Stimulated activated CD8-positive, alpha-beta memory T cell treated with anti-CD3 and anti-CD28 coated beads, Interleukin-12 subunit alpha, Interleukin-12 subunit beta, amount 100 ng/mL, for 1 hour (primary cell): Measurements from ENCODE around the gene FAM3C.

Experiments used
- DNase-seq: peaks from one replicate; pipeline ENCODE4 v3.0.0-alpha.2; 2020; ENCODE audit warnings: low read depth

FAM3C gene

DNA sequence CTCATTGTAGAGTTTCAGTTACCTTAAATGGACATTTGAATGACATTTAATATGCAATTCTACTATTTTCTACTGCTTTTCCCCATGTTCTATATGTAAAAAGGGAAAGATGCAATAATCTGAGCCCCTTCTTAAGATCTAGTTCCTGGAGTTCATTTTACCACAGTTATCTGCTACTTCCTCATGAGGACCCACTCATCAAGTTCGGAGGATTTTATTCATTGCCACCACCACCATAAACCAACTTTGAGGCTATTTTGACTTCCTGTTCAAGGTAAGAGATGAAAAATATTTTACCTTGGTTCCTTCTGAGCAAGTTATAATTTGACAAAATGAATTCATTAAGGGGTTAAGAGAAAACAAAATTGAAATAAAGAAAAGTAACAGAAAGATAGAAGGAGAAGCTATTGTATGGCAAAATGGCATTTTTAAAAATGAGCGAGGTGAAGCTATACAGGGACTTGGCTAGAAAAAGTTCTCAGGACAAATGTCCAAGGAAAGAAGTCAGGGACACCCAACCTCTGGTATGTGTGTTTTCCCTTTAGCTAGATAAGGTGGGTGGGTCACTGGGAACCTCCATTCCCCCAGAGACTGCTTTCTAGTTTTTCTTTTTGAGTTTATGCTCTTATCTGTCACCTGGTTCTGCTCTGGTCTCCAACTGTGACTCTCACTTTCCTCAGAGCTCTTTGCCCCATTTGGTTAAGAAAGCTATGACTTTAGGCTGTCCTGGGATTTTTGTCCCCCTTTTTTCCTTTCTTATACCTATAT, 14.9 kb upstream of the FAM3C start:
- no peak for DNase-seq

- no peak for DNase-seq
Measured at GRCh38 chr7:121406944-121407343, 10.8 kb upstream of the FAM3C start.

GRCh38 chr7:121406461-121406860, 10.4 kb upstream of the FAM3C start:
- DNase-seq: no peak

- DNase-seq: no peak
Measured at GRCh38 chr7:121404348-121404747, 8.2 kb upstream of the FAM3C start.

DNA sequence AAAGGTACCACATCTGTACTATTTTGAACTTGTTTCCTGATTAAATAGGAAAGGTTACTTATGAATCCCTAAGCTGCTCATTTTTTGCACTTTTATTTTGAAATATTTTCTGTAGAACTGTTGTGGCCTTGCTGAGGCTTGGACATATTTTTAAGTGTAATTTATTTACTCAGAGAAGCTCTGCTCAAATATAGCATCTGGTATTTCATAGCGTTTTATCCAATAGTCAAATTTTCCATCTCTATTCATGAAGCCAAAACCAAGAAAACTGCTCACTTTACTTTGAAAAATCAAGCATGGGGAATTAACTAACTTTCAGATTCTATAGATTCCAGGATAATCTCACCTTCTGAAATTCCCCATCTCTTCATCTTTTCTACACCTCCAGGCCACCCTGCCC, 6.6 kb upstream of the FAM3C start:
- DNase-seq: no peak

- DNase-seq: no peak
Measured at GRCh38 chr7:121401896-121402295, 5.8 kb upstream of the FAM3C start.

GRCh38 chr7:121398246-121398645, 2.1 kb upstream of the FAM3C start:
- no peak for DNase-seq

DNA sequence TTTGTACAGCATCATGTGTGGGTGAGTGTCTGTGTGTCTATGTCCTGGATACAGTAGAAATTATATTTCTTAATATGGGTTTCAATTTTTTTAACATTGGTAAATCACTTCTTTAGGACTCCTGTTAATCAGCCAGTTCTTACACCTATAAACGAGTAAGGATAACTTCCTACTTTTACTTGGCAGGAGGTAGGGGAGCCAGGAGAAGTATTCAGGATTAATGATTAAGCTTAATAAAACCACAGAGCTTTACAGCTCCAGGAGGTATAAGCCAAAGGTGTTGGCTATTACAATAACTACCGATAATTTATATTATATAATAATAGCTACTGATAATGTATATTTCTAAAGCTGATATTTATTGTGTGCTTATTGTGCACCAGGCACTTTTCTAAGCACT, 1.7 kb upstream of the FAM3C start:
- DNase-seq: no peak

GRCh38 chr7:121397361-121397760, 1.3 kb upstream of the FAM3C start:
- no peak for DNase-seq

GRCh38 chr7:121395494-121395960, 581 bp downstream of the FAM3C start:
- peak; percentile 19 for DNase-seq

DNA sequence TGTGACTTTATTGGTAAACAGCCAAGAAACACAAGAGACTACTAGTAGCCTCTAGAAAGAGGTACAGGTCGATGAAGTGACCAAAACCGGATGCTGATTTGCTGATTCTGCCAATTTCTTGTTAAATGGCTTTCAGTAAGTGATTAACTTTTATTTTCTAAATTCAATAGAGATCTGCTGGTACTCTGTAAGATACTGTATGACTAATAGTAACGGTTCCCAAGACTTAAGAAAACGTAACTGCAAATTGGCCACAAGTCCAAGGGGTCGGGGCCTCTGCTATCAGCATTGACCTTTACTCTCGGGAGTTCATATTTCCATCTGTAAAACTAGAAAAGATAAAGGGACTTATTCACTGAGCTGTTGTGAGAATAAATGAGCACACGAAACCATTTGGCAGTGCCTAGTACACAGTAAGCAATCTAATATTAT, 1.4 kb downstream of the FAM3C start:
- DNase-seq: no peak

DNA sequence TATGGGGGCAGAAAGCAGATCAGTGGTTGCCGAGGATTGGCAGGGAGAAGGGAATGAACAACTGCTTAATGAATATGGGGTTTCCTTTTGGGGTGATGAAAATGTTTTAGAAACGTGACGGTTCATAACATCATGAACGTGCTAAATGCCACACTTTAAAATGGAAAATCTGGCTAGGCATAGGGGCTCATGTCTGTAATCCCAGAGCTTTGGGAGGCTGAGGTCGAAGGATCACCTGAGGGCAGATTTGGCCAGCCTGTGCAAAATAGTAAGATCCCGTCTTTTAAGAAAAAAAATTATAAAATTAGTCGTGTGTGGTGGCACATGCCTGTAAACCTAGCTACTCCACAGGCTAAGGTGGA, 3.1 kb downstream of the FAM3C start:
- no peak for DNase-seq

DNA sequence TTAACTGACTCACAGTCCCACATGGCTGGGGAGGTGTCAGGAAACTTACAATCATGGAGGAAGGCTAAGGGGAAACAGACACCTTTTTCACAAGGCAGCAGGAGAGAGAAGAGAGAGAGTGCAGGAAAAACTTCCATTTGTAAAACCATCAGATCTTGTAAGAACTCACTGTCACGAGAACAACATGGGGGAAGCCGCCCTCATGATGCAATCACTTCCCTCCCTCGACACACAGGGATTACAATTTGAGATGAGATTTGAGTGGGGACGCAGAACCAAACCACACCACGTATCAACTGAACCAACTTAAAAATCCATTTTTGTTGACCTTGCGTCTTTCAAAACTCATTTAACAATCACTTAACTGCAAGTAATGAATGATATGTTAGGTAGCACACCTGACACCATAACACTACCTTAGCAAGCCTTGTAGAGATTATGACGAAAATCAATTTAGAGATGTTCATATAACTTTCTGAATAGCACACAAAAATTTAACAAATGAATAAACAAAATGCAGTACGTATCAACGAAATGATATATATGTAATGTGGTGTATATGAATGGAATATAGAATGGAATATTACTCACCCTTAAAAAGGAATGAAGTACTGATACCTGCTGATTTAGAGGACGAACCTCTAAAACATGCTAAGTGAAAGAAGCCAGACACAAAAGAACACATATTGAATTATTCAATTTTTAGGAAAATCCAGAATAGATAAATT, 3.7 kb downstream of the FAM3C start:
- DNase-seq: no peak

- DNase-seq: no peak
Measured at GRCh38 chr7:121391686-121392085, 4.4 kb downstream of the FAM3C start.

DNA sequence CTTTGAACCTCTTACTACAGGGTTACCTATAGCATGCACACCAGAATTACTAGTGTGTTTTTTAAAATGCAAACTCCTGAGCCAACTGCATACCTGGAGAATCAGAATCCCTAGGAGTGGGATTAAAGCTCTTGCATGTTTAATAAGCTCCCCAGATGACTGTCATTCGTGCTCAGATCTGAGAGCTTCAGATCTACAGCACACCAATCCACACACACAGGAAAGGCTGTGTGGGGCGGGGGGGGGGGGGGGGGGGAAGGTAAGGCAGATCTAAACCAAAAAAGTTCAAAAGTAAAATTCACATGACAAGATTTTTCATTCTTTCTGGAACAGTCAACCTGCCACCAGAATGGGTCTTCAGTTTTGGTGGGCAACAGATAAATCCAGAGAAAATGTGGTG, 5.5 kb downstream of the FAM3C start:
- DNase-seq: no peak

GRCh38 chr7:121390109-121390508, 6.0 kb downstream of the FAM3C start:
- DNase-seq: no peak

GRCh38 chr7:121388950-121389349, 7.2 kb downstream of the FAM3C start:
- no peak for DNase-seq

DNA sequence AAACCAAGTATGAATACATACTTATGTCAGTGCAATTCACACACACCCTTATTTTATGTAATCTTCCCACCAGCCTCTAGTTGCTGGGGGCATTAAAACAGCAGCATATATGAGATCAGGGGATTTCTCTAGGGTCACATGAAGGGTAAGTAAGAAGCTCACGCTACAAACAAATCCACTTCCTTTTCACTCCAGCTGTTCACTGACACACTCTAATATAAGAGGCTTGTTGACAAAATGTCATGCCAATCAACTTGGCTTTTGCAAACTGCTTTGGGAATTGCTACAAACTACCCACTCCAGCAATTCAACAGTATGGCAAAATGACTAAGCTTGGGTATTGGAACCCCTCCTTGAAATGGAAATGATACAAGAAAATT, 10.3 kb downstream of the FAM3C start:
- no peak for DNase-seq

DNA sequence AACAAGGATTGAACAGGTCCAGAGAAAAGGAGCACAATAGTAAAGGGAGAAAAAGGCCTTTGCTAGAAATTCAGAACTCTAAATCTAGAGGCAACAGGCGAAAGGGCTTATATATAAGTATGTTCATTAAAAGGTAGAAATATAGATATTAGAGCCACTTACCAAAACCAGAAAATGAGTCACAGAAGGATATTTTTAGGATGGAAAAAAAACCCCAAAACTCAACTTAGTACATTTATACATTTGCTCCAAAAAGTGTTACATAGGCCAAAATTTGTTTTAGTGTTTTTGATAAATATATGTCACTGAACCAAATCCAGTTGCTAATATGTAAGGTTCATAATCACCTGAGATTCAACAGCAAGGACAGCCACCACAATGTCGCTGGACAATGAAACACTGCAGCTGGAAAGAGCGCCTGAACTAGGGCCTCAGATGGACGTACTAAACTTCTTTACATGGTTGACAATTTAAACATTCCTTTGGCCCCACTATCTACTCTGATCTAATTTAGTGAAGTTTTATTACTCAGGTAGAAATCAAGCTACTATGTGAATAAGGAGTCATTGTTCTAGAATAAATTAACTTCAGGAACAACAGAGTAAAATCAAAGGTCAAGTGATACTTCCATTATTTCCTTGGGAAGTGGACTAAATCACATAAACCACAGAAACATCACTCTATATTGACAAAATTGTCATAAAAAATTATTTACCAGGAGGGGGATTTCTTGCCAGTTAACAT, 10.9 kb downstream of the FAM3C start:
- no peak for DNase-seq

- DNase-seq: no peak
Measured at GRCh38 chr7:121384265-121384664, 11.8 kb downstream of the FAM3C start.

- no peak for DNase-seq
Measured at GRCh38 chr7:121383235-121383910, 12.7 kb downstream of the FAM3C start.

GRCh38 chr7:121382473-121382872, 13.6 kb downstream of the FAM3C start:
- DNase-seq: no peak
